ENCODE measurements around the gene PTP4A1.

DNA sequence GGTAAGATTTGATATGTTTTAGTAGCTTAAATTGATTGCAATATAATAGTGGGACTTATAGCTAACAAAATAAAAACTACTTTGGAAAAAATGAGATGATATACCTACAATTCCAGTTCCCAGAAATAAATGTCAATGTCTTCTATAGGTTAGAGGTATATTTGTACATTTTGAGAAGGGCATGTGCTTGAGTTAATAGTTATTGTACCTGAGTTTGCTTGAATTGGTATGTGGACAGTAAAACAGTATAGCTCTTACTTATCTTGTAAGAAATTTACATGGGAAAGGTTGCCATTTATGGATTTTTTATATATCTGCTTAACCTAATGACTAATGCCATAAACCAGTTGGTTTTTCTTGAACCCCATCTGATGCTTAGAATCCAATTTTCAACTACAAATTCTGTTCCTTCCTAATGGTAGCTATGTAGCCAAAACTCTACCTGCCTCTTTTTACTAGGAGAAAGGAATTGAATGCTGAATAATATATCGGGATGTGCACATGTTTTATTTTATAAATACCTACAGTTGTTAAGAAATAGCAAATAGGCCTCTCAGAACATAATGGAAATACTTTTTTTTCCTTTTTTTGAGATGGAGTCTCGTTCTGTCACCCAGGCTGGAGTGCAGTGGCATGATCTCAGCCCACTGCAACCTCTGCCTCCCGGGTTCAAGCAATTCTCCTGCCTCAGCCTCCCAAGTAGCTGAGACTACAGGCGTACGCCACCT lies 4.9 kb downstream of the PTP4A1 start:
- TF ChIP-seq, protein P1, sequence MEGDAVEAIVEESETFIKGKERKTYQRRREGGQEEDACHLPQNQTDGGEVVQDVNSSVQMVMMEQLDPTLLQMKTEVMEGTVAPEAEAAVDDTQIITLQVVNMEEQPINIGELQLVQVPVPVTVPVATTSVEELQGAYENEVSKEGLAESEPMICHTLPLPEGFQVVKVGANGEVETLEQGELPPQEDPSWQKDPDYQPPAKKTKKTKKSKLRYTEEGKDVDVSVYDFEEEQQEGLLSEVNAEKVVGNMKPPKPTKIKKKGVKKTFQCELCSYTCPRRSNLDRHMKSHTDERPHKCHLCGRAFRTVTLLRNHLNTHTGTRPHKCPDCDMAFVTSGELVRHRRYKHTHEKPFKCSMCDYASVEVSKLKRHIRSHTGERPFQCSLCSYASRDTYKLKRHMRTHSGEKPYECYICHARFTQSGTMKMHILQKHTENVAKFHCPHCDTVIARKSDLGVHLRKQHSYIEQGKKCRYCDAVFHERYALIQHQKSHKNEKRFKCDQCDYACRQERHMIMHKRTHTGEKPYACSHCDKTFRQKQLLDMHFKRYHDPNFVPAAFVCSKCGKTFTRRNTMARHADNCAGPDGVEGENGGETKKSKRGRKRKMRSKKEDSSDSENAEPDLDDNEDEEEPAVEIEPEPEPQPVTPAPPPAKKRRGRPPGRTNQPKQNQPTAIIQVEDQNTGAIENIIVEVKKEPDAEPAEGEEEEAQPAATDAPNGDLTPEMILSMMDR (IDR thresholded peaks at IDR 0.05 in 2 of 3, conservative IDR thresholded peaks at IDR 0.05 in 1 of 3; ENCODE audit: borderline replicate concordance in 1 of 3, insufficient read depth in 1 of 3, low read depth in 2 of 3, low read length in 2 of 3), result no peak
- TF ChIP-seq JUND (IDR thresholded peaks at IDR 0.05), result no peak
